Measurements from ENCODE around the gene KATNAL1. TPM values are rescaled to one million over a fixed set of nuclear protein-coding genes. Genes with fewer than 3 reads are reported as not detected.
"Not testable (repeated sequence)": the region's sequence is repeated elsewhere in the genome, so short reads cannot be mapped to it uniquely, and the experiment has no call there.

The KATNAL1 gene
- total RNA-seq, 1 donor from 2014 or later = 36.2 TPM

DNA sequence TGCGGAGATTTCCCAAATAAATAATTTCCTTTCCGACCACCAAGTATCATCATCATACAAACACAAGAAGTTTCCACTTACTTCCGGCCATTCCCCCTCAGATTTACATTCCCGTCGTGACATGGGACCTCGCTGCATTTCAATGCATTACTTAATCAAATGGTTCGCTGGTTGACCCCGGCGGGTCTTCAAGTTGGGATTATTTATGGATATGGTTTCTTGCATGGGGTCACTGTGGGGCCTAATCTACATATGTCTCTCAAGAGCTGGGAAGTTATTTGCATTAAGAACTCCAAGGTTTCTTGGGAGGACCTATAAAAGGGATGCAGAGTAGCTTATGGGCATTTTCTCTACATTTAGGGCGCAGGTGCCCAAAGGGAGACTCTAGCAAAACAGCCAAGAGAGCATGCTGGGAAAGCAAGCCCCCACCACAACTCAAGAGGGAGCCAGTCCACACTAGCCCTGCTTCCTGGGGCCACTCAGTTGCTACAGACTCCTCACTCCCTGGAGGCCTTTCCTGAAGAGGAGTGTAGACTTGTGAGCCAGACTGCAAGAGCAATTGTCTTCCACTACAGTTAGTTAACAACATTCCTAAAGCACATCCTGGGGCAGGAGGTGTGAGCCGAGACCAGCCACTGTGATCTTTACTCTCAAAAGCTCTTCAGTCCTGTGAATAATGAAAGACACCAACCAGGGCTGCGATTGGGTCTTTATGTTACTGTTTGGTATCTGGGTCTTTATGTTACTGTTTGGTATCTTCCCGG, 125.3 kb downstream of the KATNAL1 start:
- no peak for DNase-seq (ENCODE audit: low spot score)
- H3K4me1 Mint-ChIP-seq (ENCODE audit: low read depth) = no peaks in the 10 kb centered on the region
- H3K36me3 Mint-ChIP-seq (ENCODE audit: low read depth) = peaks cover 2% of the 10 kb centered on the region
- no peaks in the 10 kb centered on the region for H3K27me3 Mint-ChIP-seq (ENCODE audit: low read depth)
- H3K9me3 Mint-ChIP-seq (ENCODE audit: low read depth) = peaks cover 2% of the 10 kb centered on the region
- no peak overlapping the region for H3K27ac Mint-ChIP-seq (ENCODE audit: unreplicated experiment)
- H3K4me3 Mint-ChIP-seq (ENCODE audit: unreplicated experiment) = no peak overlapping the region
- TF ChIP-seq, protein P1, sequence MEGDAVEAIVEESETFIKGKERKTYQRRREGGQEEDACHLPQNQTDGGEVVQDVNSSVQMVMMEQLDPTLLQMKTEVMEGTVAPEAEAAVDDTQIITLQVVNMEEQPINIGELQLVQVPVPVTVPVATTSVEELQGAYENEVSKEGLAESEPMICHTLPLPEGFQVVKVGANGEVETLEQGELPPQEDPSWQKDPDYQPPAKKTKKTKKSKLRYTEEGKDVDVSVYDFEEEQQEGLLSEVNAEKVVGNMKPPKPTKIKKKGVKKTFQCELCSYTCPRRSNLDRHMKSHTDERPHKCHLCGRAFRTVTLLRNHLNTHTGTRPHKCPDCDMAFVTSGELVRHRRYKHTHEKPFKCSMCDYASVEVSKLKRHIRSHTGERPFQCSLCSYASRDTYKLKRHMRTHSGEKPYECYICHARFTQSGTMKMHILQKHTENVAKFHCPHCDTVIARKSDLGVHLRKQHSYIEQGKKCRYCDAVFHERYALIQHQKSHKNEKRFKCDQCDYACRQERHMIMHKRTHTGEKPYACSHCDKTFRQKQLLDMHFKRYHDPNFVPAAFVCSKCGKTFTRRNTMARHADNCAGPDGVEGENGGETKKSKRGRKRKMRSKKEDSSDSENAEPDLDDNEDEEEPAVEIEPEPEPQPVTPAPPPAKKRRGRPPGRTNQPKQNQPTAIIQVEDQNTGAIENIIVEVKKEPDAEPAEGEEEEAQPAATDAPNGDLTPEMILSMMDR (IDR thresholded peaks at IDR 0.05) = no peak

DNA sequence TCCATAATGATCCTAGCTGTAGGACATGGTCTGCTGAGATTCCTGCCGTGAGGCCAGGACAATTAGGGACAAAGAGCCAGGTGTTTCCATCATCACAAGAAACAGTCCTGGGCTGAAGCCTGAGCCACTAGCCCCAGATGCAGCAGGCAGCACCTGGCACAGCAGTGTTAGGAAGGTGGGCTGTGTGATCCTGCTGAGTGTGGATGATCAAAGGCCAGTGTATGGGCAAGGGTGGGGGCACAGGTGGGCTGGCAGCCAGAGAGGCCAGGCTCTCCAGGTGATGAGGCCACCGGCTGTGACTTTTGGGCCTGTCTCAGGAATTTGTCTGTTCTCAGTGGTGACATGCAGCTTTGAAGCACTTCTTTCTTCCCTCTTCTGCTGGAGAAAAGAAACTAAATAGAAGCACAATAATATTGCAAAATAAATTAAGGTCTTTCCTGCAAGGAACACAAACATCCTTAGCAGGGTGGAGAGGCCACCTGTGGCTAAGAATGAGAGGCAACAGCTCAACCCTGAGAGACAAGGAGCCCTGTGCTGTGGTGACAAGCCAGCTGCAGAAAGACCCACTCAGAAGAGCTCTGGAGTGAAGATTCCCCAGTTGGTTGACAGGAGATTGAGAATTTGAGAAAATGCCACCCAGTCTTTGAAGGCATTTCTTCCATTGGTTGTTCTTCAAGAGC, 127.6 kb downstream of the KATNAL1 start:
- H3K27ac Mint-ChIP-seq (ENCODE audit: unreplicated experiment) = no peak overlapping the region

DNA sequence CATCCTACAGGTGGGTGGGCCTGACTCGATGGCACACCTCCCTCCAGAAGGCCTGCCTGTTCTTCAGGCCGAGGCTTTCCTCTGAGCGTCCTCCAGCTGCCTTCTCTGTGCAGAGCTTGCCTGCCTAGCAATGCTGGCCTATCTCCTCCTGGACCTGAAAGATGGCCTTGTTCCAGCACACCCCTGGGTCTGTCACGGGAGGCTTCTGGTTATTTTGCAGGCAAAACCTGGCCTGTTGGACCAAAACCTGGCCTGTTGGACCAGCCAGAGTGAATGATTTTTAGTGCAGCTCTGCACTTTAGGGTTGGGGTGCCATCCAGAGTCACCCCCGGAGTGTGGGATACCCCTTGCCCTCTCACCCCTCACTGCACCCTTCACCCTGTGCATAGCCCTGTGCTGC, 128.4 kb downstream of the KATNAL1 start:
- TF ChIP-seq, protein P1 (IDR thresholded peaks at IDR 0.05) = no peak
- no peaks in the 10 kb centered on the region for H3K27me3 Mint-ChIP-seq (ENCODE audit: low read depth)
- DNase-seq (ENCODE audit: low spot score) = no peak
- H3K27ac Mint-ChIP-seq (ENCODE audit: unreplicated experiment) = no peak overlapping the region
- H3K9me3 Mint-ChIP-seq (ENCODE audit: low read depth) = no peaks in the 10 kb centered on the region
- H3K4me3 Mint-ChIP-seq (ENCODE audit: unreplicated experiment) = no peak overlapping the region
- H3K4me1 Mint-ChIP-seq (ENCODE audit: low read depth) = no peaks in the 10 kb centered on the region
- H3K36me3 Mint-ChIP-seq (ENCODE audit: low read depth) = no peaks in the 10 kb centered on the region

More for the DNA sequence above, 127.6 kb downstream of the KATNAL1 start:
- Mint-ChIP-seq H3K9me3 (ENCODE audit: low read depth) (no peaks in the 10 kb centered on the region), H3K4me1 (ENCODE audit: low read depth) (no peaks in the 10 kb centered on the region), H3K36me3 (ENCODE audit: low read depth) (no peaks in the 10 kb centered on the region), H3K27me3 (ENCODE audit: low read depth) (no peaks in the 10 kb centered on the region), H3K4me3 (ENCODE audit: unreplicated experiment) (no peak overlapping the region)
- DNase-seq (ENCODE audit: low spot score) = no peak
- TF ChIP-seq, protein P1 (IDR thresholded peaks at IDR 0.05) = no peak

DNA sequence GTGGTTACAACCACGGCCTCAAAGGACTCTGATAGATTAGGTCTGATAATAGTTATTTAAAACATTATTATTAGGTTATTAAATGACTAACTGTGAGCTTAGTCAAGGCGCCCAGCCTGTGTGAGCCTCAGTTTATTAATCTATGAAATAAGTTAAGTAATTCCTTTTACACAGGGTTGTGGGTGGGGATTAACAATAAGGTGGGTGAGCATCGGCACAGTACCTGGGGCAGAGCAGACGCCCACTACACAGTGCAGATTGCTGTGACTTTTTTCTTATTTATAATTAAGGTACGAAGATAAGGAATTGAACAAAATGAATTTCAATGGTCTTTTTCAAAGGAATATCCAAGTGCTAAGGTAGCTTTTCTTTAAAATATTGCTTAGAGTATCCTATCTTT, 132.2 kb downstream of the KATNAL1 start:
- no peaks in the 10 kb centered on the region for H3K27me3 Mint-ChIP-seq (ENCODE audit: low read depth)
- H3K27ac Mint-ChIP-seq (ENCODE audit: unreplicated experiment) = no peak overlapping the region
- no peak for DNase-seq (ENCODE audit: low spot score)
- TF ChIP-seq, protein P1 (IDR thresholded peaks at IDR 0.05) = no peak
- H3K4me1 Mint-ChIP-seq (ENCODE audit: low read depth) = no peaks in the 10 kb centered on the region
- no peak overlapping the region for H3K4me3 Mint-ChIP-seq (ENCODE audit: unreplicated experiment)
- H3K9me3 Mint-ChIP-seq (ENCODE audit: low read depth) = no peaks in the 10 kb centered on the region
- no peaks in the 10 kb centered on the region for H3K36me3 Mint-ChIP-seq (ENCODE audit: low read depth)

DNA sequence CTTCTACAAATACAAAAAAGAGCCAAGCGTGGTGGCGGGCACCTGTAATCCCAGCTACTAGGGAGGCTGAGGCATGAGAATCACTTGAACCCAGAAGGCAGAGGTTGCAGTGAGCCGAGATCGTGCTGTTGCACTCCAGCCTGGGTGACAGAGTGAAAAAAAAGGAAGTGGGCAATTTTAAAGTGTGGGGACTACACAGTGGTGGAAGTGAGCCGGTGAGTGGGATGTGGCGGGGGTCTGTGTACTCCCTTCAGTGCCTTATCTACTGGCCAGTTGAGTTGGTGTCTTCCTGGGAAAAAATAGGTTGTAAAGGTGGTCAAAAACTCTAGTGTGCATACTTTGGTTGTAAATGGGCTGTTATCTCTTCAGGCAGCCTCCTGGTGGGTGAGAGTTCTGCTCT, 133.1 kb downstream of the KATNAL1 start:
- not testable (repeated sequence) for H3K4me3 Mint-ChIP-seq (ENCODE audit: unreplicated experiment); H3K27ac Mint-ChIP-seq (ENCODE audit: unreplicated experiment); H3K9me3 Mint-ChIP-seq (ENCODE audit: low read depth); H3K27me3 Mint-ChIP-seq (ENCODE audit: low read depth); H3K4me1 Mint-ChIP-seq (ENCODE audit: low read depth); H3K36me3 Mint-ChIP-seq (ENCODE audit: low read depth); DNase-seq (ENCODE audit: low spot score)

DNA sequence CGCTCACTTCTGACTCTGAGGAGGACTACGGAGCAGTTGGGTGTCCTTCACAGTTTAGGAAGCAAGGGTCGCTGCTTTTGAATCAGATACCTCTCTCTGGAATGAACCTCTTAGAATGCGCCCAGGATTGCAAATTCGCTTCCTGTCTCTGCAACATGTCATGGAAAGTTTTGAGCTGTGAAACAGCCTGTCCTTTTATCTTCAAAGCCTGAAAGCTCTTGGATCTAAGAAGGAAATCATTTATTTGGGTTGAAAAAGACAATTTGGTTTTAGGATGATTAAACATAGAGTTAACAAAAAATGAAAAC, 134.1 kb downstream of the KATNAL1 start:
- Mint-ChIP-seq H3K27me3 (ENCODE audit: low read depth) (peaks cover 2% of the 10 kb centered on the region), H3K9me3 (ENCODE audit: low read depth) (no peaks in the 10 kb centered on the region), H3K27ac (ENCODE audit: unreplicated experiment) (no peak overlapping the region), H3K4me3 (ENCODE audit: unreplicated experiment) (no peak overlapping the region), H3K4me1 (ENCODE audit: low read depth) (no peaks in the 10 kb centered on the region), H3K36me3 (ENCODE audit: low read depth) (no peaks in the 10 kb centered on the region)
- no peak for DNase-seq (ENCODE audit: low spot score)
- TF ChIP-seq, protein P1 (IDR thresholded peaks at IDR 0.05) = no peak
